NCI-H226 (cell line): Measurements from ENCODE around the gene SLC17A9.

Experiments used
- DNase-seq: peaks from one replicate; pipeline ENCODE4 v3.0.0-alpha.2; 2015

Gene SLC17A9

GRCh38 chr20:62940875-62941274 lies 11.6 kb upstream of the SLC17A9 start:
- no peak for DNase-seq

DNA sequence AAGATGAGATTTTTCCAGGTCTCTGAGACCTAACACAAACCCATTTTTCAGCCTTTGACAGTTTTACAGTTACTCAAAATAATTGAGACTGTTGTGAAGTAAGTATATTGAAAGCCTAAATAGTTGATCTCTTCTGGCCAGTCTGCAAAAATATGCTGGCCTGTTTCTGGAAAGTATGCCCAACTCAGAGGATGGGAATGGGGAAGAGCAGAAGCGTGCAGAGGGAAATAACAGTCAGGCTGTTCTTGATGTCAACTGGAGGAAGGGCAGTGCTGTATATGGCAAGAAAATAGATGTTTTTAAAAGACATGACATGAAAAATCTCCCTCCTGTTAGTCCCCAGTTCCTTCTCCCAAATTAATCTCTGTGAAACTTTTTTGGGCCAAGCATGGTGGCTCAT lies 10.7 kb upstream of the SLC17A9 start:
- DNase-seq, result no peak

GRCh38 chr20:62942456-62942855 lies 10.1 kb upstream of the SLC17A9 start:
- no peak for DNase-seq

DNA sequence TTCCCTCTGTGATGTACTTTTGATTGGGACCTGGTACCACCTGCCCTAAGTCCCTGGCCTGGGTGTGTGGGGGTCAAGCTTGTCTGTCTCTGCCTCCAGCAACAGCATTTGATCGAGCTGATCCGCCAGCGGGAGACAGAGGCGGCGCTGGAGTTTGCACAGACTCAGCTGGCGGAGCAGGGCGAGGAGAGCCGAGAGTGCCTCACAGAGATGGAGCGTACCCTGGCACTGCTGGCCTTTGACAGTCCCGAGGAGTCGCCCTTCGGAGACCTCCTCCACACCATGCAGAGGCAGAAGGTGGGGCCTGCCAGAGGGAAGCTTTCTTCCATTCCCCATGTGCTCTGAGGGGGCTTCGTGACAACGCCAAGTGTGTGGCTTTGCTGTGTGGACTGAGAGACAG lies 9.1 kb upstream of the SLC17A9 start:
- no peak for DNase-seq

DNA sequence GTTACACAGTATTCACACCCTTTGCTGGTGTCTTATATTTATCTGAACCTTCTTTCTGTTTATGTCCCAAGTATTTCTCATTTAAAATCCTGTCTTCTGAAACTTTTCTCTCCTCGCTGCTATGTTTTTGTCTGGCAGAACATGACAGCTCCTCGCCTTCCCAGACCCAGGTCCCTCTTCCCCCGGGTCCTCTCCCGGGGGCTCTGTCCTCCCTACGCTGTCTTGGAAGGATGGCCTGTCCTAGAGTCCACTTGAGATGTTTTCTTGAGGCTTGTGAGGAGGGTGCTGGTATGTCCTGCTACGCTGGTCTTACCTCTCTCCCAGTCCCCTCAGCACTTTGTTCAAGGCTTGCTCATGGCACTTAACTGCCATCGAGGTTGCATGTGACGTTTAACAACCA lies 8.3 kb upstream of the SLC17A9 start:
- no peak for DNase-seq

DNA sequence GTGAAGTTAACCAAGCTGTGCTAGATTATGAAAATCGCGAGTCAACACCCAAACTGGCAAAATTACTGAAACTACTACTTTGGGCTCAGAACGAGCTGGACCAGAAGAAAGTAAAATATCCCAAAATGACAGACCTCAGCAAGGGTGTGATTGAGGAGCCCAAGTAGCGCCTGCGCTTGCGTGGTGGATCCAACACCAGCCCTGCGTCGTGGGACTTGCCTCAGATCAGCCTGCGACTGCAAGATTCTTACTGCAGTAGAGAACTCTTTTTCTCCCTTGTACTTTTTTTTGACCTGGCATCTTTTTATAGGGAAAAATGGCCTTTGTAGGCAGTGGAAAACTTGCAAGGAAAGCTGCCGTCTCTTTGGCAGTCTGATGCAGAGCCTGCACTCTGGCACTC lies 7.8 kb upstream of the SLC17A9 start:
- no peak for DNase-seq

GRCh38 chr20:62945771-62946339 lies 6.7 kb upstream of the SLC17A9 start:
- DNase-seq, result no peak

GRCh38 chr20:62946918-62947317 lies 5.6 kb upstream of the SLC17A9 start:
- no peak for DNase-seq

DNA sequence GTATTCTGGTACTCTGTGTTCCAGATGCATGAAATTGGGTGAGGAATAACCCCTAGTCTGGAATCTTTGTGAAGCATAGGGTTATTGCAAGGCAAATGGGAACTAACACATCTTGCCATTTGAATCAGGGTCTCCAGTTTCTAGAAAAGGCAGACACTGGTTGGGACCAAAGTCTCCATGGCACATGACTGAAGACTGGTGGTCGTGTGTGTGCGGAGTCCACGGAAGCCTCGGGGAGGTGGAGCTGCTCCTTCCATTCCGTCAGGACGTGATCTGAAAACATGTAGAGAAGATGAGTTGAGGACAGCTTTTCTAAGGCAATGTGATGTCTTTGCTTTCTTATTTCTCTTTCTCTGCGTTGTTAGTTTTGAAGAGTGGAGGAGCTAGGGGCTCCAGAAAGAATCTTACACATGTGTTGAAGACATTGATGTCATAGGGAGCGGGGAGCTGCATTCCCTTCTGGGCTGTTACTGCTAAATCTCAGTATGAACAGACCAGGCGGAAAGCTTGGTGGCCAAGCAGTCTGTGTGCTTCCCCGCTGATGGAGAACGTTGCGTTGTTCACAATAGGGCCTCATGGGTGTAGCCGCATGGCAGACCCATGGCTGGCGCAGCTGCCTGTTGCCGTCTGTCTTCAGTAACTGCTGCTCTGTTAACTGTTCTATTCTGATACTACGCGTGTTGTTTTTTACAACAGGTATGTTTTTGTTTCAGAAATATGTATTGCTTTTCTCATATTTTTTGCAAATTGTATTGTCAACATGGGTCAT lies 4.8 kb upstream of the SLC17A9 start:
- no peak for DNase-seq

DNA sequence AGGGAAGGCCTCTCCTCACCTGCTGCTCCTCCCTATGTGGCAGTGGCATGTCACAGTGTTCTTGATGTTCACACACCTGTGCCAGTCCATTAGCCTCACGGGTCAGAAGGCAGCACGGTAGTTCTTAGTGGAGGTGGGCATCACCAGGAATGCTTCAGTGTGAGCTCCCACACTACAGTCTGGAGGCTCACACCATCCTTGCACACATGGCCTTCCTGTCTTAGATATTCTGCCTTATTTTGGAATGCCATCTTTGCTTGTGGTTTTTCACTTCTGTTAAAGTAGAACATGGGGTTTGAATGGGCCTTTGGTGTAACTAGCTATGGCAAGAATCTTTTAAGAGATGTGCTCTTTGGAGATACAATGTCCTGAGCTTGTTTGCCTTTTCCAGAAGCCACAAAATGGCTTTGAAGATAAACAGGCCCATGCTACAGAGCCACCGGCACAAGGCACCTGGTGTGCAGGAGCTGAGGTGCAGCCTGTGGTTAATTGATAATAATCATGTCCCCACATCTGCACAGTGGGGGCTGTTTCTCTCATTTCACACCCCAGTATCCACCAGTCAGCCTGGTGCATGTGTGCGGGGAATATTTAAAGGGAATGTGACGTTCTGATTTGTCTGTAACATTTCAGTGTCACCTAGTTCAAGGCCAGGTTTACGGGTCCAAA lies 3.2 kb upstream of the SLC17A9 start:
- DNase-seq, result no peak

DNA sequence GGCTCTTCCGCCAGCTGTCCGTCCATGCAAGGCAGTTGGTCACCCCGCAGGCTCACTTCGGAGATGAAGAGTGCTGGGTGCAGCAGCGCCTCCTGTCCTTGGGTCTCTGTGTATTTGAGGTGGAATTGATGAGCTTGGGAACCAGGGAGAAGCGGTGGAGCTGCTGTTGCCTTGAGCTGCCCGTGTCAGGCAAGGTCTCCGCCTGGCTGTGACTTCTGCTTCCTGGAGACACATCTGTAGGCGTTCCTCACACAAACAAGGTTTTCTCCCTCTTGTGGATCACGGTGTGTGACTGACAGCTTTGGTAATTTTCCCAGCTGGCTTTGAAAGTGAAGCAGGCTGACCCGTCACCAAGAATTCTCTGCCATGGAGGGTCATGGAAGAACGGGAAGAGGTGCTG lies 2.5 kb upstream of the SLC17A9 start:
- no peak for DNase-seq

DNA sequence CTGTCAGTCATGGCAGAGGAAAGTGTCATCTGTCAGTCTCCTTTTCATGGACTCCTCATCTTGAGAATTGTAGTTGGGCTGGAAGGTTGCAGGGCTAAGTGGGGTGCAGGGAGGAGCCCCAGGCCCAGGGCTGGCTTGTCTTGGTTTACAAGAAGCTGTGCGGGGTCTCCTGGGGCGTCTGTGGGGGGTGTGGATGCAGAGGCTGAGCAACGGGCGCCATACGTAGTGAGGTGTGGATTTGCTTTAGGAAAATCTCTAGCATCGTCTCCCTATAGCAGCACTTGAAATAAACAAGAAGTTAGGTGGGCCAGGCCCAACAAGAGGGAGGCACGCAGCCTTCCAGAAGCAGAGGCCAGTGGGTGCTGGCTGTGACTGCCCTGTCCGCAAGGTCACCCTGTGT lies 1.8 kb upstream of the SLC17A9 start:
- DNase-seq, result no peak

GRCh38 chr20:62951143-62951895 lies 1.2 kb upstream of the SLC17A9 start:
- no peak for DNase-seq

DNA sequence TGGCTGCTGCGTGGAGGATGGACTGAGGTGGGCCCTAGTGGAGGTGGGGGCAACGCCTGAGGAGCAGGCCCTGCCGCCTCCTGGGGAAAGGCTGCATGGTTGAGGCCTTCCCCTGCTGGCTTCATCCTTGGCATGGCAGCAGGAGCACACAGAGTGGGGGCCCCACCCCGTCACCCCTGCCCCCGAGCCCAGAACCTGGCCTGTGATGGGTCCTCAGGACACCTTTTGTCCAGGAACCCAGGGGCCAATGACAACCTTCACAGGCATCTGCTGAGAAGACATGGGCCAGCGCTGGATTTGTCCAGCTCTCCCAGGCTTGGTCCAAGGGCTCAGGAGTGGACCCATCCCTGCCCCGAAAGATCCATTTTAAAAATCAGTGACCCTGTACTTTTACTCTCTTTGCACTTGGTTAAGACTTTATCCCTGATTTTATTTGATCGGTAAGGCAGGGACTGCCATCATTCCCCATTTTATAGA lies 575 bp upstream of the SLC17A9 start:
- DNase-seq, result no peak

- no peak for DNase-seq
Observed at GRCh38 chr20:62952968-62953838, 694 bp downstream of the SLC17A9 start.

GRCh38 chr20:62953839-62954703 lies 1.6 kb downstream of the SLC17A9 start:
- no peak for DNase-seq

DNA sequence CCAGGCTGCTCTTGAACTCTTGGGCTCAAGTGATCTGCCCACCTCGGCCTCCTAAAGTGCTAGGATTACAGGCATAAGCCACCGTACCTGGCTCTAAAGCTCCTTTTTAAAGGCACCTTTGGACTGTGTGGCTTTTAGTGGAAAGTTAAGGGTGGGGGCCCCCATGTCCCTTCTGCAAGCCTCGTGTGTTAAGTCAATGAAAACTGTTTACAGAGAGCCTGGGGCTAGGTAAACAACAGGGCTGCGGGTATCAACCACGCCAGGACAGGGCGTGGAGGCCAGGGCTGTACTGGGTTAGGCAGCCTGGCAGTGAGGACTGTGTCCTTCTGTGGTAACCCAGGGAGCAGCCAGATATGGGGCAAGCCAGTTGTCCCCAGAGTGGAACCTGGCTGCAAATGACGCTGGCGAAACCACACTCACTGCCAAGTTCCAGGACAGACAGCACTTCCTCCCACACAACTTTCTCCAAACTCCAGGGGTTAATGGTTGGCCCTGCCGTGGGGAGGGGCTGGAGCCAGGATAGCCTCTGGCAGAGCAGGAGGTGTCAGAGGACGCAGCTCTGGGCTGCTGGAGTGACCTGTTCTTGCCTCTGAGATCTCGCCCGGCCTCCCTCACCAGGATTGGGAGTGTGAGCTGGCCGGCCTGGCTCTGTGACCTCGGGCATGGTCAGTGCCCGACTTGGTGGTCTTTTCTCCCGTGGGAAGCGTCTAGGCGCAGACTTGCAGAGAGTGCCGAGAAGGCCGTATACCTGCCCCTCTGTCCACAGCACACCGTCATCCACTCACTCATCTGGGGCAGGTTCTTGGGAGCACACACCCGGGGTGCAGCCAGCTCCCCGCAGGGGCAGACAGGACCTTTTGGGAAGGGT lies 3.2 kb downstream of the SLC17A9 start:
- no peak for DNase-seq

DNA sequence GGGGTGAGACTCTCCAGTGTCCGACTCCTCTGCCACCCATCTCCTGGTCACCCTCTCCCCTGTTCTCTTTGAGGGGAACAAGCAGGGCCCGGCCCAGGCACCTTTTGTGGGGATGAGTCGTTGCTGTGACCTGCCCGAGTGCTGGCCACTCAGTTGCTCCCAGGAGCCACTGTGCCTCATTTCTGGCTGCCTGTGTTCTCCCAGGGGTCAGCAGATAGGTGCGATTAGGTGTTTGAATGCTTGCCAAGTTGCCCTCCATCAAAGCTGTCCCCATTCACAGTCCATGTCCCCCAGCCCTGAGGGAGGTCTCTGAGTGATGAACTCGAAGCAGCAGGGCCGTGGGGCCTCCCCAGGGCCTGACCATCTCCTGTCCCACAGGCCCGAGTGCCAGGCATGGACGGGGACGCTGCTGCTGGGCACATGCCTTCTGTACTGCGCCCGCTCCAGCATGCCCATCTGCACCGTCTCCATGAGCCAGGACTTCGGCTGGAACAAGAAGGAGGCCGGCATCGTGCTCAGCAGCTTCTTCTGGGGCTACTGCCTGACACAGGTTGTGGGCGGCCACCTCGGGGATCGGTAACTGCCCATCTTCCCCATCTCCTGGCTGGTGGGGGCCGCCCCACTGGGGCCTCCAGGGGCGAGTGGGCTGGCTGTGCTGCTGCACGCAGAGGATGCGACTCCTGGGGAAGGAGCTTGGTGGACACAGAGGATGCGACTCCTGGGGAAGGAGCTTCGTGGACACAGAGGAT lies 4.1 kb downstream of the SLC17A9 start:
- DNase-seq, result no peak
